Fibroblast of skin of scalp (primary cell): ENCODE results near the gene LRRC10B.

Experiments used
- DNase-seq: peaks from one replicate; pipeline ENCODE4 v3.0.0-alpha.2; 2013

The LRRC10B gene

DNA sequence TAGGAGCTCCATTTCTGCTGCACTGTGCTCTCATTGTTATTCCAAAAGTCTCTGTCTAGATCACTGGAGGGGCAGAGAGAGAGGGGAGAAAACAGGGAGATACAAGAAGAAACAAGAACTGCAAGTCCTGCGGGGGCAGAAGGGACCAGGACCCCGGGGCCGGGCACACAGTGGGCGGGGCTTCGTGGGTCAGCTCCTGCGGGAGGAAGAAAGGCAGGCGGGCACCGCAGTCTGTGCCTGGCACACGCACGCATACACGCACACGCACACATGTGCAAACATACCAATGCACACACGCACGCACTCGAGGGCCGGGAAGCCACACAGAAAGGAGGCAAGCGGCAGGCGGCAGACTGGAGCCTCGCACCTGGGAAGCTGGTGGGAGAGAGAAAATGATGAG, 38.7 kb downstream of the LRRC10B start:
- DNase-seq = no peak

GRCh38 chr11:61549177-61549576, 40.6 kb downstream of the LRRC10B start:
- DNase-seq = no peak

DNA sequence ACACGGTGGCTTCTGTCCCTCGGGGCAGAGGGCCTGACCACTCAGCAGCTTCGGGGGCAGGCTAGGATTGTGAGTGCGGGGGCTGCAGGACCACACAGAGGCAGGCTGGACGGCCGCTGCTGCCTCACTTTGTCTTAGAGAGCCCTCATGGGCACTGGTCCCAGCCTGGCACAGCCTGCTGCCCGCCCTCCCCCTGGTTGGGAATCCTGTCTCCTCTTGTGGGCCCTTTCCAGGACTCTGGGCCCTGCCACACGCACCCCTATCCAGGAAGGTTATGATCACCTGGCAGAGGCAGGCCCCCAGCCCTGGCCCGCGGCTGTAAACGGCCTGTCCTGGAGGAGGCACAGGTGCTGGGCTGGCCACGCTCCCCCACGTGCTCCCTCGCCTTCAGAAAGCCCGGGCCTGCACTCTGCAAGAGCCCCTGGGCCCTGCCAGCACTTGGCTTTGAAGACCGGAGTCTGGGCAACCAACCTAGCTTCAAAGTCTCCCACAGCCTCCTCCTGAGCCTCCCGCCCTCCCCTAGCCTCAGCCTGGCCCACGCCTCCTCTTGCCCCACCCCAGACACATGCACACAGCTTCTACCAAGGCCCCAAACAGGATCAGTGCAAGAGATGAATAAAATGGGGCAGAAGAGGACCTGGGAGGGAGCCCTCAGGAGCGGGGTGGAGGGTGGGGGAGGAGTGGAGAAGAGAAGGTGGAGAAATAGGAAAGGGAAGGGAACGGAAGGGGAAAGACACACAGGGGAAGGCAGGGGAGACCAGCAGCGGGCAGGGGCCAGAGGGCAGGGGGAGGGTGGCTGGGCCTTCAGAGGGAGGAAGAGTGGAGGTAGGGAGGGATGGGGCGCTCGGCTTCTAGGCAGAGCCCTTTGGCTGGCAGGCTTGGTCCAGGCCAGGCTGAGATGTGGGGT, 41.4 kb downstream of the LRRC10B start:
- no peak for DNase-seq

DNA sequence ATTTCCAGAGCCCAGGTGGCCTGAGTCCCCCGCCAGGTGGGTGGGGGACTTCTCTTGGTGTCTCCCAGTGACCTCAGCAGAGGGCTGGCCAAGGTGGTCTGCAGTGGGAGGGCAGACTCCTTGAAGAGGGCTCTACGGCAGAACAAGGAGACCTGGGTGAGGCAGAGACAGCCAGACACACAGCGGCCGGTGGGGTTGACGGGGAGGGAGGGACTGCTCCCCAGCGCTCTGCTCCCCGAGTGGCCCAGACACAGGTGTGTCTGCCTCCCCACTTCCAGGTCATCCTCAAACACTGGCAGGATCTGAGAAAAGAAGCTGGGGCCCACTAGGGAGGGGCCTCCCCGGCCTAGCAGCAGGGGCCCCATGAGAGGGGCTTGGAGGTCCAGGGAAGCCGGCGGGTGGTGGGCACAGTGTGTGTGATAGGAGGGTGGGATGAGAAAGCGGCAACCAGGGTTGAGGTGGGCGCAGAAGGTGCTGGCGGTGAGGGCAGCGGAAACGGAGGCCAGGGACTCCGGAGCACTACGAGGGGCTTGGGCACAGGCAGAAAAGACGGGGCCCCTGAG, 42.2 kb downstream of the LRRC10B start:
- DNase-seq = no peak

GRCh38 chr11:61551634-61552033, 43.1 kb downstream of the LRRC10B start:
- DNase-seq = peak; percentile 9

DNA sequence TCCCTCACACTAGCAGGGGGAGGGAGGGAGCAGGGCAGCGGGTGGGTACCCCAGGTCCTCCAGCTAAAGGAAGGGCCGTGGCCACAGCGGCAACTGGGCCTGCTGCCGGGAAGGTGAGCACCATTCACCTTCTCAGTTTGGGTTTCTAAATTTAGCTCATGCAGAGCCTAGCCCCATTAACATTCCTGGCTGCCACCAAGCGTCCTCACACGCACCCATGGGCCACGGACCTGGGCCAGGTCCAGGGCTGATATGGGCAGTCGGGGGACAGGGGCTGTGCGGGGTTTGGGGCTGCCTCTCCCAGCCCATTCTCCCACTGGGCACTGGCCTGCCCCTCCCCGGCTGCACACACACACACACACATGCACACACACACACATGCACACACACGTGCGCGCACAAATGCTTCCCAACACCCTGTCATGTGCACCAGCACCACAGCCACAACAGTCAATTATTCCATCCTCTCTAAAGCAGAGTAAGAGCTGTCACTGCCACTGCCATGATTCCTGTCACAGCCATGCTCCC, 43.6 kb downstream of the LRRC10B start:
- no peak for DNase-seq

GRCh38 chr11:61553373-61554171, 45.0 kb downstream of the LRRC10B start:
- DNase-seq = no peak

DNA sequence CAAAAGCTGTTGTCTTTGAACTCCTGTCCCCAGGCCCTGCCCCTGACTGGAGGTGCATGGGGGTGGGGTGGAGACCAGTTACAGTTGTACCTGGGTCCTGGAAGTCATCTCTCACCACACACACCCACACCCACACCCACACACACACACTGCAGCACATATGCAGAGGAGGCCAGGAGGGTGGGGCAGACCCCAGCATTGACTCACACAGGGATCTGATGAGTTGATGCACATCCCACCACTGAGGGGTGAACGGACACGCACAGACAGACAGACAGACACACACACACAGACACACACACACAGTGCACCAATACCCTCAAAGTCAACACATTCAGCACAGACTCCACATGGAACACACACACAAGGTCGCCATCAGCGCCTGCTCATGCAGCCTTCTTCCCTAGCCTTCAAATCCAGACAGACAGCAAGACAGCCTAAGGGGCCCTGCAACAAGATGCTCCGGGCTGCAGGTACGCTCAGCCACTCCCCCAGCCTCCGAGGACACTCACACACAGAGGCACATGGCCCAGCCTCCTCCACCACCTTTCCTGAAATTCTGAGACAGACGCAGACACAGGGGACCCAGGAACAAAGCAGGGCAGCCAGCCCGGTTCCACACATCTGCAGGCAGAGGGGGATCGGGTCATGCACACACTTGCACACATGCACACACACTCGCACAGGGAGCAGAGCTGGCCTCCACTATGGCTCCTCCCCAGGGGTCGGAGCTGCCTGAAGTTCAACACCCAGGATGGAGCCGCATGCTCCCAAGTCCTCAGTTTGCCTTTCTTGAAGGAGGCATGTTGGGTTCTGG, 45.8 kb downstream of the LRRC10B start:
- no peak for DNase-seq

DNA sequence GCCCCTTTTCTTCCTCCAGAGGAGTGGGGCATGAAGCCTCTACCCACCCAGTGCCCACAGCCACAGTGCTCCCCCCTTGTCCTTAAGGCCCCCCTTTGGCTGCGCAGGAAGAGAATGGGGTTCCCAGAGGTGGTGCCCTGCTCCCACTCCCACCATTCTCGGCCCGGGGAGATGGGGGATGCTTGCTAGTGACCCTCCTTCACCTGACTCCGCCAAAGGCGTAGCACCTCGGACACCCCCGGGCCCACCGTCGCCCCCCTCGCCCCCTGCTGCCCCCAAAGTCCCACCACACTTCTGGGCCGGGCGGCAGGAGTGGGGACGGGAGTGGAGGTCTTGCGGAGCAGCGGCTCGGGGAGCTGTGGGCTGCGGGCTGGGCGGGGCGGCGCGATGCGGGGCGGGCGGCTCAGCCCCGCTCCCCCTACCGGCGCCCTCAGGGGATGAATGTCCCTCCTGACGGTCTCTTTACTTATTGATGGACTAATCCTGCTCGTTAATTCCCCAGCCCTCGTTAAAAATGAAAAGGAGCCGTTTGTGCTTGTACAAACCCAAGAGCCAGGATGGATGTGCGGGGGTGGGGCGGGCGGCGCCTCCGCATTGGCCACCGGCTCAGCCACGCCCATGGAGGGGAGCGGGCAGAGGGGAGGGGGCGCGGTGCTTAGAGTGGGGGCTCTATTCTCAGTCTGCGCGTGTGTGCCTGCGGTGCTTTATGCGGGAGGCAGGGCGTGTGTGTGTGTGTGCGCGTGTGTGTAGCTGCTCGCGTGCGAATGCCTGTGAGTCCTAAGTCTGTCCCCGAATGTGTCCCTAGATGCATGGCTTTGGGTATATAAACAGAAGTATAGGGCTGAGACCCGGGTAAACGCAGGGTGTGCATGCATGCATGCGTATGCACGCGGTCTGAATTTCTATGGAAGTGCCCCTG, 46.8 kb downstream of the LRRC10B start:
- DNase-seq = no peak

- DNase-seq = no peak
Measured at GRCh38 chr11:61555978-61556377, 47.4 kb downstream of the LRRC10B start.

DNA sequence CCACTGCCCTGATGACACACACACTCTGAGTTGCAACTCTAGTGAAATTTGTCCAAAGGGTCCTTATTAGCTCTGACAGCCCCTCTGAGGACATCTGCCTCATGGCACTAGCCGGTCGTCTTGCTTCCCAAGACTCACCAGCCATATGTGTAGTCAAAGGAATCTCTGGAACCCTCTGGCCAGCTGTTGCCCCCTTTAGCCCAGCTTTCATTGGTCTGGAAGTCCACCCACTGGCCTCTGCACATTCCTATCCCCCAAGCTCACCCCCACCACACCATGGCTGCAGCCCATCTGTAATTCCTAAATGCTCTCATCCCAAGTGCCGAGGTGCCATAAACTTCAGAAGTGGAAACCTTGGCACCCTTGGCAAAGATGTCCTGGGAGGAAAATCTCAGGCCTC, 48.1 kb downstream of the LRRC10B start:
- DNase-seq = no peak
